Hepatocyte (in vitro differentiated cells): ENCODE measurements around the gene FAF2.

Experiments
- CTCF ChIP-seq: fragments of 200-600 bp; sonication (generic); IDR thresholded peaks from 2 replicates; pipeline ENCODE4 v1.5.1; 2016; ENCODE audit warnings: antibody characterized with exemption, mild to moderate bottlenecking; ENCODE audit not compliant: poor library complexity
- EZH2 ChIP-seq: fragments of 200-600 bp; sonication (generic); IDR thresholded peaks from 2 replicates; pipeline ENCODE4 v1.6.1; 2016; ENCODE audit warnings: antibody characterized with exemption, mild to moderate bottlenecking, borderline replicate concordance

DNA sequence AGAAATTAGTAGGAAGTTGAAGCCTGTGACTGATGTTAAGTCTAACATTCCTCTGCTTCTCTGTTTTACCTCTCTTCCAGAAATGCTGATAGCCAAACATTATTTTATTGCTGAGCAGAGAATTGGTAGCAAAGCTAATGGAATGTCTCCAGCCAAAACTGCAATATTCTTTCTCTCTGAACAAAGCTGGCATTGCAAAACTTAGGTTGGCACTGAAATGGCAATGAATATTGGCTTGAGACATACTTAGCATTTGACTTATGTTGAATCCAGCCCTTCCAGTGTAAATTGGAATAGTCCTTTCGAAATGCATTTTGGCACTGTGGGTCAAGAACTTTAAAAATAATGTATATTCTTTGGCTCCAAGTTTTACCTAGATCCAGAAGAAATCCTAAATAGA, 21.1 kb downstream of the FAF2 start:
- no peak for TF ChIP-seq CTCF
- no peak for TF ChIP-seq EZH2
